NCI-H82 treated with DMSO at 0.1 percent for 48 hours (cell line): ENCODE measurements around the gene MFNG.

Source experiments
- DNase-seq: peaks from one replicate; lab custom pipeline; 2025; ENCODE audit not compliant: unreplicated experiment; lab: John Stamatoyannopoulos, UW

Gene MFNG

GRCh38 chr22:37453696-37454095 is 32.5 kb downstream of the MFNG start:
- DNase-seq = no peak

GRCh38 chr22:37451218-37451617 is 35.0 kb downstream of the MFNG start:
- no peak for DNase-seq

DNA sequence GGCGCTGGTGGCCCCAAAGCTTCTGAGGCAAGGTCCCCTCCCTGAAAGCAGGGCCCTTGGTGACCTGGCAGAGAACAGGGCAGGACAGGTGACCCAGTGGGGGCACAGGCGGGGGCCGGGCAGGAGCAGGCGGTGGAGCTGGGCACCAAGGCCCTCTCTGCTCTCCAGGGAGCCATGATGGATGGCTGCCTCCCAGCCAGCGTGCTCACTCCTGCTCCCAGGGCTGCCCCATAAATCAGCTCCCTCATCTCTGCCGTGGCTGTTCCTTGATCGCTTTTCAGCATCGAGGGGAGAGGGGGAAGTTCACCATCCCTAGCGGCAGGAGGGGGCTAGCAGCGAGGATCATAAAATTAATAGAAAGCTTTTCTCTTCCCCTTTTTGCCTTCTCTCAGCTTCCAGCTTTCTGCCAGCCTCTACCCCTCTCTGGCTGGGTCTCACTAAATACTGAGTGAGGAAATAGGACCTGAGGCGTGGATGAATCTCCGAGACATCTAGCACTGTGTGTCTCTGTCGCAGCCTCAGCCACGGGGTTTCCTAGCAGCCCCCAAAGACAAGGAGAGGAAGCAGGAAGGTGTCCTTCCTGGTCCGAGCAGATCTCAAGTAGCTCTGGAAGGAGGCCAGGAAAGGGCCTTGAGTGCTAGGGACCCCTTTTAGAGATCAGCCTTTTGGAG is 36.7 kb downstream of the MFNG start:
- DNase-seq = no peak

DNA sequence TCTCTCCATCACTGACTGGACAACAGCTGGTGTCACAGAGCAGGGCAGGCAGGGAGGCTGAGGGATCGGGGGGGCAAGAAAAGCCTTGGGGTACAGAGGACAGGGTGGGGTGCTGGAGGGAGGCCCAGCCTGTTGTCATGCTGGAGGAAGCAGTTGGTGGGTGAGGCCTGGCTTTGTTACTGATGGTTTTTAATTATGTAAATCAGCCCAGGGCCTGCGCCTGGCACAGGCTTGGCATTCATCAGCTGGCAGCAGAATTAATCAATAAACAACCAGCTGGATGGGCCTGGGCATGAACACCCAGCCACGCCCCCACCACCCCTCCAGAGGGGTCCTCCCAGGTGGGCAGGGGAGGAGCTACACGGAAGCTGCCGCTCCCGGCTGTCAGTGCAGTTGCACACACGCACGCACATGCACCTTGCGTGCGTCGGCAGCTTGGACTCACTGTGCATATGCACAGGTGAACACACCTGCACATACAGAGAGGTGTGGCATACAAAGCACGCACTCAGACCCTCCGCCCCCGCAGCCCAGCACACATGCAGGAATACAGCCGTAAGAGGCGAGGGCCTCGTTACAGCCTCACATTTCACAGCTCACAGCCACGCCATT is 37.6 kb downstream of the MFNG start:
- no peak for DNase-seq

DNA sequence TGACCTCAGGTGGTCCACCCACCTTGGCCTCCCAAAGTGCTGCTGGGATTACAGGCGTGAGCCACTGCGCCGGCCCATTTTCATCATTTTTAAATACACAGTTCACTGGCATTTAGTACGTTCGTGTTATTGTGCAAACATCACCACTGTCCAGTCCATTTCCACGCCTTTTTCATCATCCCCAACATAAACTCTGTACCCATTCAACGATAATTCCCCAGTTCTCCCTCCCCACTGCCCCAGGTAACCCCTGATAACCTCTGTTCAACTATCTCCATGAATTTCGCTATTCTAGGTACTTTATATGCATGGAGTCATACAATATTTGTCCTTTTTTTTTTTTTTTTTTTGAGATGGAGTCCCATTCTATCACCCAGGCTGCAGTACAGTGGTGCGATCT is 40.7 kb downstream of the MFNG start:
- no peak for DNase-seq

DNA sequence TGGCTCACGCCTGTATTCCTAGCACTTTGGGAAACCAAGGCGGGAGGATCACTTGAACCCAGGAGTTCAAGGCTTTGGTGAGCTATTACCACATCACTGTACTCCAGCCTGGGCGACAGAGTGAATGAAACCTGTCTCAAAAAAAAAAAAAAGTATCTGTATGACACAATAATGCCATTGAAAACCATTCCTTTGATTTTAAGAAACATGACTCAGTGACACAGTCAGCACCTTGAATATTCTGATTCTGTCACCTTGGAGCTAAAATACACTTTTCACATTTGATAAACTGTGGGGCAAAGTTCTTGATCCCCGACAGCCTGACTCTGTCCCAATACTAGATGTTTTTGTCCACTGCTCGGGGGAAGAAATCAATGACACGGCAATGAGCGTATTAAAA is 42.2 kb downstream of the MFNG start:
- no peak for DNase-seq

GRCh38 chr22:37443086-37443485 is 43.1 kb downstream of the MFNG start:
- DNase-seq = no peak

DNA sequence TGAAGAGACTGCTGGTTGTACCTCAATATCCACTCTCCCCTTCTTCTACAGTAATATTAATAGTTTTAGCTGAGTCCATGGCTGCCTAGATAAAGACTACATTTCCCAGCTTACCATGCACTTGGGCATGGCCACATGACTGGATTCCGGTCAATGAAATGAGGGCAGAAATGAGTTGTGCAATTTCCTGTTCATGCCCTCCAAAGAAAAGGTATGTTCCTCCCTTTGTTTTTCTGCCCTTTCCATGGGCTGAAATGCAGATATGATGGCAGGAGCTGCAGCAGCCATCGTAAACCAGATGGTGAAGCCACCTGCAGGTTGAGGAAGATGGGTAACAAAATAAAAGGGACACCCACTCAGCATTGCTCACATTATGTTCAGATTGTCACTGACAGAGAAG is 43.6 kb downstream of the MFNG start:
- no peak for DNase-seq

GRCh38 chr22:37442135-37442534 is 44.0 kb downstream of the MFNG start:
- DNase-seq = no peak

GRCh38 chr22:37440875-37441274 is 45.3 kb downstream of the MFNG start:
- no peak for DNase-seq

- DNase-seq = no peak
Measured at GRCh38 chr22:37439347-37439746, 46.8 kb downstream of the MFNG start.

GRCh38 chr22:37435970-37436603 is 50.1 kb downstream of the MFNG start:
- DNase-seq = no peak

DNA sequence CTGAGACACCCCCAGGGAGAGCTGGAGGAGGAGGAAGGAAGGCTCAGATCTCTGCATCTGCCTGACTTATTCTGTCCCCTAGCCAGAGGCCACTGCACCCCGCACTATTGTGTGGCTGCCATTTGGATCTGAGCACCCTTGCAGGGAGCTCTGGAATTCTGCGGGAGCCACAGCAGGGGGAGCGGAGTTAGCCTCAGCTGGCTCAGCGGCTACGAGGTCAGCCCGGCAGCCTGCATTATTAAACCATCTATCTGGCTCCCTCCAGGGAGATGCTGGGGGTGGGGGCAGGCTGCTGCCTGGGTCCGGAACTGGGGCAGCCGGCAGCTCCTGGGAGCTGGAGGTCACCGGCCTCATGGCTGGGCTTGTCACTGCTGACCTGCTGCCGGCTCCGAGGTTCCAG is 52.4 kb downstream of the MFNG start:
- DNase-seq = no peak

GRCh38 chr22:37432708-37433054 is 53.5 kb downstream of the MFNG start:
- no peak for DNase-seq

GRCh38 chr22:37431801-37432707 is 54.1 kb downstream of the MFNG start:
- DNase-seq = no peak

DNA sequence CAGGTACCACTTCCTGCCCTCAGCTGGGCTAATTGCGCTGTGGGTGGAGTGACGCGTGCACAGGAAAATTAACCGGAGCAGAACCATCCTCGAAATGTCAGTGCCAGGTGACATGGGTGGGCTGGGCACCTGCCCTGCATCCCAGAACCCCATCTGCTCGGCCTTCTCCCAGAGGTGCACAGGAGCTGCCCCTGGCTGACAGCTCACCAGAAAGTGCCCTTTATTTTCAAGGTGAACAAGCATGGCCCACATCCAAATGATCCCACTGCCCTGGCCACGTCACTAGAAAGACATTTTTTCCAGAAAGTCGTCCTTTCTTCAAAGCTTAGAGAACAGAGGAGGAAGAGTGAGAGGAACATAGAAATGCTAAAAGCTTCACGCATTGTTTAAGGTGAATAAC is 54.8 kb downstream of the MFNG start:
- DNase-seq = no peak

DNA sequence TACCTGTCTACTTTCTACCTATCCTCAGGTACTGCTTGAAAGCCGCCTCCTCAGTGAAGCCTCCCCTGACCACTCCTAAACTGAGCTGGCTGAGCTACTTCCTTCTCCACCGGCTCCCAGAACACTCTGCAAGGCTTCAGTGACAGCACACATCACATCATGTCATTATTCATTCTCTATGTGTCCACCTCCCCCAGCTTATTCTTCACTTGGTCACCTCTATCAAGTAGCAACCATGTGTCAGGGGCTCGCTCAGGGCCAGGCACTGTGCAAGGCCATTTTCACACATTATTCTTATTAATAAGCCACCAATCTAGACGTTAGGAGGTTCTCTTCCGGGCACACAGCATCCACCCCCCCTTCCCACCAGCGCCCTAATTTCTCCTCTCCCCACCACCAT is 55.2 kb downstream of the MFNG start:
- no peak for DNase-seq

DNA sequence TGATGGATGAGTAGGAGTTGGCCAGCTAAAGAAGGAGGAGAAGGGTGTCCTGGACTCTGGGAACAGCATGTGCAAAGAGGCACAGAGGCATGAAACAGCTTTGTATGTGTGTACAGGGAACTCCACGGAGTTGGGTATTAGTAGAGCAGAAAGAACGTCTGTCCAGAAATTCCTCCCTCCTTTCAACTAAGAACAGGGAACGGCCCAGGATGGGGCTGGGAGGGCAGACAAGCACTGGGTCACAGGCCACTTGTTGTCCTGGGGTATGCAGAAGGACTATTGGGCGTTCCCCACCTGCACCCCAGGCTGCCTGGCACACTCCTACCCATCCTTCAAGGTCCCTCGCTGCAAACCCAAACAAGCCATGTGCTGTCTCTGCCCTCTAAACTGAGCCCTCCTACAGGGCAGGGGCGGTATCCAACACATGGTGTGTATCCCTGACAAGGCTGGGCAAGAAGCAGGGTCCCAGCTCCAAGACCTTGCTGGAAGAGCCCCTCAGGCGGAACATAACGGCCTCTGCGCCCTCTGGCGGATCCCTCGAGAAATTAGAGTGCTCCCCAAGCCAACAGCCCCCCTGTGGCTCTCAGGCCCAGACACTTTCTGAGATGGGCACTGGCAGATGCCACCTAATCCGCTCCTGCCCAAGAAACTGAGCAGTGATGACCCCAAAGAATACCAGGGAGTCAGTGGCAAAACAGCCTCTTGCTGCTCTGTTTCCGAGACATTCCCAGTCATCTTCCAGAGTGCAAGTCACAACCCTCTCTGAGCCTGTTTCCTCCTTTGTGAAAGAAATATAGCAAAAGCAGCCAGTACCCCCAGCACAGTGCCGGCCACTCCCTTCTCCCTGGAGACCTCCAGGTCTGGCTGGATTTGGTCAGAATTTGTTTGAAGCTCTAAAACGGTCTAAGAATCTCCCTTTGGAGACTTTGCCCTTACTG is 57.3 kb downstream of the MFNG start:
- no peak for DNase-seq

DNA sequence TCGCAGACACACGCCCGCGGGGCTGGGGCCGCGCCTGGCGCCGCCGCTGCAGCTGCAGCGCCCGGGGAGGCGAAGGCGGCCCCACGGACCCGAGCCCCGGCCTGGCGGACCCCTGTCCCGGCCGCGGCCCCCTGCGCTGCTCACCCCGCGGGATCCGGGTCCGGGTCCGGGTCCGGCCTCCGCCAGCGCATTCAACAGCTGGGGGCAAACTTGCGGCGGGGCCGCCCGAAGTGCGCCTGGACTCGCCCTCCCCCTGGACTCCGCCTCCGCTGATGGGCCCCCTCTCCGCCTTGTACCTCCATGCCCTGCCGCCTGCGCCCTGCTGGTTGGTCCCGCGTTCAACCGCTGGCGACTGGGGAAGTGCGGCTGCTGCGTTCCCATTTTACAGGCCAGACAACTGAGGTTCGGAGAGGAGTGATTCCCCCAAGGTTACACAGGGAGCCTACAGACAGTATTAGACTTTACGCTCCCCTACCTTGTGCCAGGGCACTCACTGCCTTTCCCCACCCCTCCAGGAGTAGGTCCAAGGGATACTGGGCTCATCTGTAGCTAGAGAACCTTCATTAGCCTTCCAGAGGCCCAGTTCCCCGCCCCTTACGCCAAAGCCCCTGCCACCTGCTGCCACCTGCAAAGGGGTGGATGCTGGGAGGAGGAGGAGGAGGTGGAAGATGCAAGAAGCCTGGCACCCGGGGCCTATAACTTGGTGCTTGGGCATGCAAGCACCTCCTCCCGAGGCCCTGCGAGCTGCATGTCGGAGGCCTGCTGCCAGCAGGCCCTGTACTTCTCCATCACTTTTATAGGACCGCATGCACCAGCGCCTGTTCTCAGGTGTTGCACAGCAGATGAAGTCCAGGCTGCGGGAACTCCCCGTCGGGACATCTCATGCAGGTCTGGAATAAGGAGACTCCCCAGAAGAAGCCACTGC is 58.2 kb downstream of the MFNG start:
- DNase-seq = no peak
